HEK293T (cell line): ENCODE results near the gene LAMC2.

Experiments used
- CTCF ChIA-PET: fragments of 350-600 bp; formaldehyde crosslinking; extraction: SDS; loops from one replicate; lab custom pipeline; 2021; ENCODE audit warnings: antibody characterized with exemption, inconsistent platforms; lab: Yijun Ruan, JAX
- POLR2A ChIA-PET: fragments of 350-600 bp; formaldehyde crosslinking; extraction: SDS; loops from one replicate; lab custom pipeline; 2020; ENCODE audit warnings: antibody characterized with exemption, inconsistent platforms; lab: Yijun Ruan, JAX
- DNase-seq: peaks from one replicate; pipeline ENCODE4 v3.0.0; 2012; ENCODE audit warnings: mixed read lengths; ENCODE audit errors: extremely low spot score
- ARNT ChIP-seq: fragments of 450-650 bp; IDR thresholded peaks from 2 replicates; pipeline ENCODE4 v1.6.1; 2017; ENCODE audit warnings: mild to moderate bottlenecking
- BHLHE40 ChIP-seq: fragments of 450-650 bp; IDR thresholded peaks from 2 replicates; pipeline ENCODE4 v1.6.1; 2016; ENCODE audit warnings: mild to moderate bottlenecking, moderate library complexity, borderline replicate concordance
- CTBP1 ChIP-seq: fragments of 450-650 bp; IDR thresholded peaks from 2 replicates; pipeline ENCODE4 v1.6.1; 2016; ENCODE audit warnings: borderline replicate concordance
- ELF4 ChIP-seq: fragments of 450-650 bp; IDR thresholded peaks from 2 replicates; pipeline ENCODE4 v1.6.1; 2017; ENCODE audit warnings: antibody characterized with exemption
- FOXA1 ChIP-seq: fragments of 450-650 bp; IDR thresholded peaks from 2 replicates; pipeline ENCODE4 v1.6.1; 2016; ENCODE audit warnings: mild to moderate bottlenecking
- FOXK2 ChIP-seq: fragments of 450-650 bp; IDR thresholded peaks from 2 replicates; pipeline ENCODE4 v1.6.1; 2016; ENCODE audit warnings: mild to moderate bottlenecking
- FOXM1 ChIP-seq: fragments of 450-650 bp; IDR thresholded peaks from 2 replicates; pipeline ENCODE4 v1.6.1; 2017; ENCODE audit warnings: mild to moderate bottlenecking, borderline replicate concordance
- HDGF ChIP-seq: fragments of 450-650 bp; IDR thresholded peaks from 2 replicates; pipeline ENCODE4 v1.6.1; 2017; ENCODE audit warnings: antibody characterized with exemption, borderline replicate concordance
- L3MBTL2 ChIP-seq: fragments of 450-650 bp; conservative IDR thresholded peaks from 2 replicates; pipeline ENCODE4 v1.6.1; 2016; ENCODE audit warnings: mild to moderate bottlenecking
- LEF1 ChIP-seq: fragments of 450-650 bp; IDR thresholded peaks from 2 replicates; pipeline ENCODE4 v1.6.1; 2017; ENCODE audit warnings: mild to moderate bottlenecking, borderline replicate concordance
- NFRKB ChIP-seq: fragments of 450-650 bp; IDR thresholded peaks from 2 replicates; pipeline ENCODE4 v1.6.1; 2016; ENCODE audit warnings: mild to moderate bottlenecking, moderate library complexity
- PKNOX1 ChIP-seq: fragments of 450-650 bp; IDR thresholded peaks from 2 replicates; pipeline ENCODE4 v1.6.1; 2016
- SP1 ChIP-seq: fragments of 450-650 bp; IDR thresholded peaks from 2 replicates; pipeline ENCODE4 v1.6.1; 2017
- SUZ12 ChIP-seq: fragments of 450-650 bp; IDR thresholded peaks from 2 replicates; pipeline ENCODE4 v1.6.1; 2016; ENCODE audit warnings: mild to moderate bottlenecking
- TARDBP ChIP-seq: fragments of 450-650 bp; IDR thresholded peaks from 2 replicates; pipeline ENCODE4 v1.6.1; 2016
- ZNF384 ChIP-seq: fragments of 450-650 bp; IDR thresholded peaks from 2 replicates; pipeline ENCODE4 v1.6.1; 2016

LAMC2 gene

GRCh38 chr1:183164963-183165362 is 21.1 kb upstream of the LAMC2 start:
- no peak for DNase-seq
- CTCF ChIA-PET, result no interaction called here
- TF ChIP-seq BHLHE40 (no peak), FOXM1 (no peak), ARNT (no peak), FOXA1 (no peak), HDGF (no peak), CTBP1 (no peak), FOXK2 (no peak), TARDBP (no peak), LEF1 (no peak), NFRKB (no peak), ELF4 (no peak), L3MBTL2 (no peak)
- POLR2A ChIA-PET, result no interaction called here

- POLR2A ChIA-PET, result no interaction called here
- CTCF ChIA-PET, result no interaction called here
- TF ChIP-seq BHLHE40, result no peak
- TF ChIP-seq TARDBP, result no peak
- no peak for DNase-seq
These were observed 20.6 kb upstream of the LAMC2 start for GRCh38 chr1:183165456-183165855.

GRCh38 chr1:183166454-183166853 is 19.6 kb upstream of the LAMC2 start:
- POLR2A ChIA-PET, result no interaction called here
- TF ChIP-seq L3MBTL2, result no peak
- TF ChIP-seq FOXK2, result no peak
- TF ChIP-seq BHLHE40, result no peak
- DNase-seq, result no peak
- CTCF ChIA-PET, result interaction anchor here (0.9 kb wide), 1 partner anchor 62 kb away, joined by 3 read pairs; no protein-coding TSS in a partner anchor

- ChIA-PET POLR2A (interaction anchor here (0.6 kb wide), 1 partner anchor 63 kb away, joined by 3 read pairs; no protein-coding TSS in a partner anchor), CTCF (interaction anchor here (0.6 kb wide), 1 partner anchor 126 kb away, joined by 4 read pairs; no protein-coding TSS in a partner anchor)
- no peak for DNase-seq
- TF ChIP-seq ELF4, result no peak
- TF ChIP-seq ZNF384, result no peak
- TF ChIP-seq HDGF, result no peak
- TF ChIP-seq CTBP1, result no peak
- no peak for TF ChIP-seq FOXK2
- TF ChIP-seq TARDBP, result no peak
- no peak for TF ChIP-seq ARNT
- TF ChIP-seq SUZ12, result no peak
- TF ChIP-seq NFRKB, result no peak
- no peak for TF ChIP-seq FOXM1
- TF ChIP-seq FOXA1, result no peak
- TF ChIP-seq LEF1, result no peak
- TF ChIP-seq SP1, result no peak
- TF ChIP-seq BHLHE40, result no peak
- no peak for TF ChIP-seq PKNOX1
- TF ChIP-seq L3MBTL2, result no peak
These were observed 18.4 kb upstream of the LAMC2 start for GRCh38 chr1:183167676-183168075.

- DNase-seq, result no peak
- TF ChIP-seq BHLHE40, result no peak
- TF ChIP-seq FOXM1, result no peak
- TF ChIP-seq L3MBTL2, result no peak
- no peak for TF ChIP-seq LEF1
- TF ChIP-seq TARDBP, result no peak
- POLR2A ChIA-PET, result interaction anchor here (0.6 kb wide), 1 partner anchor 62 kb away, joined by 3 read pairs; no protein-coding TSS in a partner anchor
- CTCF ChIA-PET, result interaction anchor here (0.6 kb wide), 1 partner anchor 127 kb away, joined by 4 read pairs; no protein-coding TSS in a partner anchor
These were observed 17.8 kb upstream of the LAMC2 start for GRCh38 chr1:183168308-183168707.

- POLR2A ChIA-PET, result no interaction called here
- CTCF ChIA-PET, result interaction anchor here (0.5 kb wide), 1 partner anchor 61 kb away, joined by 3 read pairs; no protein-coding TSS in a partner anchor
These were observed 12.2 kb upstream of the LAMC2 start for GRCh38 chr1:183173828-183174227.

GRCh38 chr1:183175631-183176030 is 10.4 kb upstream of the LAMC2 start:
- CTCF ChIA-PET, result no interaction called here
- POLR2A ChIA-PET, result no interaction called here
- no peak for DNase-seq
- TF ChIP-seq FOXA1, result no peak
- TF ChIP-seq LEF1, result no peak
- TF ChIP-seq FOXM1, result no peak
- no peak for TF ChIP-seq HDGF
- no peak for TF ChIP-seq ARNT
- no peak for TF ChIP-seq ZNF384
- TF ChIP-seq TARDBP, result no peak
- TF ChIP-seq SUZ12, result no peak
- TF ChIP-seq PKNOX1, result no peak
- TF ChIP-seq NFRKB, result no peak
- no peak for TF ChIP-seq FOXK2
- no peak for TF ChIP-seq CTBP1
- no peak for TF ChIP-seq BHLHE40
- no peak for TF ChIP-seq ELF4
- no peak for TF ChIP-seq SP1
- TF ChIP-seq L3MBTL2, result no peak

More at GRCh38 chr1:183173828-183174227, 12.2 kb upstream of the LAMC2 start:
- DNase-seq, result no peak
- TF ChIP-seq L3MBTL2 (no peak), FOXA1 (no peak), HDGF (no peak), LEF1 (no peak)

- TF ChIP-seq FOXK2 (no peak), HDGF (no peak), NFRKB (no peak), ZNF384 (no peak), FOXA1 (no peak), SP1 (no peak), ARNT (no peak), CTBP1 (no peak), LEF1 (no peak), ELF4 (no peak), FOXM1 (no peak), SUZ12 (no peak), L3MBTL2 (no peak), TARDBP (no peak), BHLHE40 (no peak), PKNOX1 (no peak)
- no peak for DNase-seq
- ChIA-PET CTCF (no interaction called here), POLR2A (interaction anchor here (1.2 kb wide), 1 partner anchor 56 kb away, joined by 4 read pairs; no protein-coding TSS in a partner anchor)
These were observed 7.5 kb upstream of the LAMC2 start for GRCh38 chr1:183178545-183178944.
